ENCODE data around the gene PCSK2.
A peak's percentile ranks its signal among the peaks of the same experiment; 100 is the strongest.

PCSK2 gene

DNA sequence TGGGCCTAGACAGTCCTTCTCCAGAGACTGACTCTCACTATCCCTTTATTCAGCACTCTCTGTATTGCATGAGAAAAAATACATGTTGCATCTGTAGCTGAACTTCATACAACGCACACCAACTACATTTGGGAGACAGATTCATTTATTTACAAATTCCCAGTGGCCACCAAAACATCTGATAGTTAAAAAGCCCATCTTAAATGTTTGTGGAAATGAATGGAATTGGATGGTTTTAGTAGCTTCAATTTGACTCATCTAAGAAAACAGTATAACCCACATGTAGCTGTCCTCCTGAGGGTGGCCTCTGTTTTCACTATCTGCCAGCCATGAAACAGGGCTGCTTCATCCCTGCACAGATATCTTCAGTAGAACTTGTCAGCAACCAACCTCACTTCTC, 116.3 kb downstream of the PCSK2 start:
- no peak for DNase-seq

DNA sequence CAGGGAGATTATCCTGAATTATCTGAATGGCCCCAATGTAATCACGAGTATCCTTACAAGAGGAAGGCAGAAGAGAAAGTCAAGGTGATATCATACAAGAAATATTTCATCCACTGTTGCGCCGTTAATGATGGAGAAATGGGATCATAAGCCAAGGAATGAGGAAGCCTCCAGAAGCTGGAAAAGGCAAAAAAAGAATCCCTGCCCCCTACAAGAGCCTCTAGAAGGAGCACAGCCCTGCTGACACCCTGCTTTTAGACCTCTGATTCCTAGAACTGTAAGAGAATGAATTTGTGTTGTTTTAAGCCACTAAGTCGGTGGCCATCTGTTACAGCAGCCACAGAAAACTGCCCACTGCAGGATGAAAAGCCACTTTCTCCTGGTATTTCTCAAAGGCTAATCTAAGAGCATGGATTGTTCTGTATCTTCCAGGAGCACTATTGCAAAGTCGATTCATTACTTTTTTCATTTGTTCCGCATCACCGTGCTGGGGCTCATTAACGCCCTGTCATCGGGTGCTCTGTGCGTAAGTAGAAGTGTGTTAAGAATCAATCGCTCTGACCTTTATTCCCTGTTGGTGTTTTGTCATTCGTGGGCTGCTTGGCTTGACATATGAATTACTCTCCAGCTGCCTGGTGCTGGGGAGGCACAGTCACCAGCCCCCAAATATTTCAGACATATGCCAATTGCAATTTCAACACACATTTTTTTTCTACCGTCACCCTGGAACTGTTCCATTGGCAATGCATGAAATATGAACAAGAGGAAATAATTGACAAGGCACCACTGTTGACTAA, 117.0 kb downstream of the PCSK2 start:
- DNase-seq = no peak

DNA sequence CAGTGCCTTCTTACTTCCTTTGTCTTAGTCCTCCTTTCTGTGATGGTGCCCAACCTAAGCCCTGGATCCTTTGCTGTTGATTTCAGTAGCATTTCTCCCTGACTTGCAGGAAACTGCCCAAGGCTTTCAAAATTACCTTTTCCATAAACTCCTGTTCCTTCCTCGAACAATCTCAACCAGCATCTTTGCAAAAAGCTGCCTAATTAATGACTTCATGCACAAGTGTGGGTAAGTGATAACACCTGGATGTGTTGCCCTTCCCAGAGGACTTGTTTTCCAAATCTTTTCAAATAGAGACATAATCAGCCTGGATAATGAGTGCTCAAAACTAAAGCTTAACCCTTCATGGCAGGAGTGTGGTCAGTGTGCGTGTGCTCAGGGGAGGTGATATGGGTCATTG, 118.0 kb downstream of the PCSK2 start:
- no peak for DNase-seq

DNA sequence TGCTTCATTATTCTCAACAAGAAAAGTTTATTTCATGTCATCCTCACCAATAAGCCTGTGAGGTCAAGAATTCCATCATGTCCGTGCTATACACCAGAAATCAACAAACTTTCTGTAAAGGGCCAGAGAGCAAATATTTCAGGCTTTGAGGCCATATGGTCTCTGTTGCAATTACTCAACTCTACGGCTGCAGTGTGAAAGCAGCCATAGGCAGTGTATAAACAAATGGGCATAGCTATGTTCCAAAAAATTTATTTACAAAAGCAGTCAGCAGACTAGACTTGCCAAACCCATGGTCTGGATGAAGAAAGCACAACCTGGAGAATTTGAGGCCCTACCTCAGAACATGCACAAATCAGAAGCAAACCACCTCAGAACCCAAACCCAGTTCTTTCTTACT, 118.5 kb downstream of the PCSK2 start:
- DNase-seq = no peak

DNA sequence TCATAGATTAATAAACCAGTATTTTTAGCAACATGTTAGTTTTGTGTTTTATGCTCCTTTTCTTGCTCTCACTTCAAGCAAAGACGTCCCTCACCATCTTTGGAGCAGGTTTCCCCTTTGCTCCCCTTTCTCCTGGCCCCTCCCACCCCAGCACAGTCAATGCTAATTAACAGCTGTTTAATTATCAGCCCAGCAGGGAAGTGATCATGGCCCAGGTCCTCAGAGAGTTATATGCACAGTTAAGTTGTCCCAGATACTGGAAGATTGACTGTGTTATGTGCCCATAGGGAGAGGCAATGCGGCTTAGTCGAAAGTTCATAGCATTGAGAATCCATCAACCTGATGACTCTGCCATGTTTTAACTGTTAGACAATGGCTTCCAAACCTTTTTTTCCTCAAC, 123.5 kb downstream of the PCSK2 start:
- DNase-seq = no peak

DNA sequence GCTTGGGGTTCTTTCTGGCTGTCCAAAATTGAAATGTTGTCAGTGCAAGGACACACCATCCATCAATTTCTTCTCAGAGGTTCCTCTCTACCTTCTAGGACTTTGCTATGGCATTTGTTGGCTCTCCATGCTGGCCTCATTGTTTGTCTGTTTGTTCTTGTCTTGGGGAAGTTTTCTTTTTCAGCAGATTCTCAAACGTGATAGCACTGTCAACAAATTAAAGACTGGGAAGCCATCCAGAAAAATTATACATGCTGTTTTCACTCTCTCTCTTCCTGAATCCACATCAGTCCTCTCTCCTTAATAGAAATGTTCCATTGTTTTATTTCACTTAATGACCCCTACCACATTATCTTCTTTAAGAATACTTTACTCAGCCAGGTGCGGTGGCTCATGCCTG, 130.4 kb downstream of the PCSK2 start:
- no peak for DNase-seq

DNA sequence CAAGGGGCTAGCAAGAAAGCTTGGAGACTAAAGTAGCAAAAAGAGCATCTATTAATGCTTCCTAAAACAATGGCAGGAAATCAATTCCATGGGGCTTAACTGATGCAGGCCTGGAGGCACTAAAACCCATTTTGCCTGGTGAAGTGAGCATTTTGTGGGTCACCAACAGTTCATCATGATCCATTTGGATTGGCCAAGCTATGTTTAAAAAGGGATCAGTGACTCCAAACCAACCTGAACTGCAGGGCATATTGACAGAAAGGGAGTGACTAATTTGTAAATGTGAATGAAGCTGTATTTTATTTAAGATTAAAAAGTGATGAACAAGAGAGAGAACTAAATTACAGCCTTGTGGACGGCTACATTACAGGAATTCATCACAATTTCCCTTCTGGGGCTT, 132.0 kb downstream of the PCSK2 start:
- no peak for DNase-seq

DNA sequence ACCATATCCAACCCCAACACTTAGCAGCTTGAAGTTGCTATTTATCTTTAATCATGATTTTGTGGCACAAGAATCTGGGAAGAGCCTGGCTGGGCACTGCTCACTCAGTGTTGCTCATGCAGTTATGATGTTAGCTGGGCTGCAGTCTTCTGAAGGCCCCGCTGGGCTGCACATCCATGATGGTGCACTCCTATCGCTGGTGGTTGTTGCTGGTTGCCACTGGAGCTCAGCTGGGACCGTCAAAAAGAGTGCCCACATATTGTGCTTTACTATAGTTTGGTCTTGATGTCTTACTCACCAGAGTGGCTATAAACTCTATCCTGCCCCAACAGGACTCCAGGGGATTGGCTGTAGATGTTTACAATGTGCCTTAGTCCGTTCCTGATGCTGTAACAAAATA, 137.8 kb downstream of the PCSK2 start:
- no peak for DNase-seq

DNA sequence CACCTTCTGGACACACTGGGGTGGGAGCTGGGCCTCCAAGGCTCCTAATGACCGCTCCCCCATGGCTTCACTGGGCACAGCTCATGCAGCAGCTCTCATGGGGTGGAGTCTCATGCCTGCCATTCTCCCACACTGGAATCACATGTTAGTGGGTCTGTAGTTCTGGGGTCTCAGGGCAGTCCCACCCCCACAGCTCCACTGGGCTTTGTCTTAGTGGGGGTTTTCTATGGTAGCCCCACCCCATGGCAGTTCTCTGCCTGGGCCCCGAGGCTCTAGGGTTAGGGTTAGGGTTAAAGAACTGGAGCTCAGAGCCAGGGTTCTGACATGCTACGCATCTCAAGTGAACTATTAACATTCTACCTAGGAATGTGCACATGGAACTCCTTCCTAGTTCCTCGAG, 139.0 kb downstream of the PCSK2 start:
- no peak for DNase-seq

DNA sequence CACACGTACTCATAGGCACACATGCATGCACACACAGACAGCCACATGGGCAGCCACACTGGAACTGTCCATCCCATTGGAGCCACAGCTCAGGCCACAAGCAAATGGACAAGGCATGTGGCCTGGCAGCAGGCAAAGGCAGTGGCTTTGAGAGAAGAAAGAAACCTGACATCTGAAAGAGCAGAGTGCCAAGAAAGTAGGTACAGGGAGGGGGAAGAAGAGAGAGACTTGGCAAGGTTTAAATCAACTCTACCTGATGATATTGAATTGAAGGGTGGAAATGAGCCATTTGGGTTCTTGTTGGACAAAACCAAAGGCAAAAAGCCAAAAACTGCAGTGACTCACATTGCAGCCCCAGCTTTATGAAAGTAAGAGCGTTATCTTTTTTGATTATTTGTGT, 142.7 kb downstream of the PCSK2 start:
- DNase-seq = no peak

DNA sequence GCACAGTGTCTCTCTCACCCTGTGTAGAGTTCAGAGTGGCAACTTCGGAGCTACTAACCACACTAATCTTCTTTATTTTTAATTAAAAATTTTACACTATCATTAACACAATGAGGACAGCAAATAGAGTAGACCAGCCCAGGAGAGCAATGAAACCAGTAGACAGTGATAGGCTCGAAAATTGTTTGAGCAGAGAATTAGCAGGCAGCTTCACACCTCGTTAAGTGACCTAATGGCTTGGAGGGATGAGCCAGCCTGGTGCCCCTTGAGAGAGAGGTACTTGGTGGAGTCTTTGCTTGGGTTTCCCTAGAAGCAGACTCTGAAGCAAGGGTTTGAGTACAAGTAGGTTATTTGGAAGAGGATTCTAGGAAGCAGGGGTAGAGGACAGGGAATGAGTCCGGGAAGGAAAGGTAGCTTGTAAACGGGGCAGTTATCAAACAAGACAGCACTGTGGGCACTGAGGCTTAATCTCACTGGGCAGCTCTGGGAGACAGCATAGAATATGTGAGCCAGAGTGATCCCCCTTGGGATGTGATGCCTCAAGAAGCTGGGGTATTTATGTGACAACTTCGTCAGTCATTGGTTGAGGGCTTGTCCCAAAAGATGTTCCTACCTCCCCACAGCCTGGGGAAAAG, 146.1 kb downstream of the PCSK2 start:
- no peak for DNase-seq

DNA sequence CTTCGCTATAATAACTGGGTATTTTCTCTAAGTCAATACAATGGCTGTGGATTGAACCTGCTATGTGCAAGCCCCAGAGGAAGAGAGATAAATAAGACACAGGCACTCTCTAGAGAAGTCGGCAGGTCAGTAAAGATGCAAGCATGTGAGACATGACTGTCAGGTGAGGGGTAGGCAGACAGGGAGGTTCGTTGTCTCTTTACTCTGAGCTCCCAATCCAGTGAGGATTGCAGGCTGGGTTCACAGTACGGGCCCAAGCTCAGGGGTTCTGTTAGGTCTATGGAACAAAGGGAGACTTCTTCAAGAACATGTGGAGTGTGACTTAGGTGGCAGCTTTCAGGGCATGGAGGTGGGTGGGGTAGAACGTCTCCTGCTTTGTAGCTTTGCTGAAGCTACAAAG, 147.2 kb downstream of the PCSK2 start:
- DNase-seq = peak; percentile 35

DNA sequence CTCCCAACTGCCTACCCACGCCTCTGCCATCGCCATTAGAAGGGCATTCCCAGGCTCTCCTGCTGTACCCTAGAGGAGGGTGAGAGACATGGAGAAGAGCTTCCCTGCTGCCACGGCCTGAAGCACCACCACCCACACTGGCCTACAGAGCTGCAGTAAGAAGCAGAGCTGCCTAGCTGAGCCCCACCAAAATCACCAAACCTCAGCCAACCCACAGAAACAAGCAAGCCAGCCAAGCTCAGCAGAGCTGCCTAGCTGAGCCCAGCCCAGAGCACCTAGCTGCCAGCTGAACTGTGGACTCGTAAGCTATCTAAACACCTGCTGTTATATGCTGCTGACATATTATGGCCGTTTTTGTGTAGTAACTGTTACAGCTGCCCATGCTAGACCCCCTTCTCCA, 149.2 kb downstream of the PCSK2 start:
- no peak for DNase-seq

DNA sequence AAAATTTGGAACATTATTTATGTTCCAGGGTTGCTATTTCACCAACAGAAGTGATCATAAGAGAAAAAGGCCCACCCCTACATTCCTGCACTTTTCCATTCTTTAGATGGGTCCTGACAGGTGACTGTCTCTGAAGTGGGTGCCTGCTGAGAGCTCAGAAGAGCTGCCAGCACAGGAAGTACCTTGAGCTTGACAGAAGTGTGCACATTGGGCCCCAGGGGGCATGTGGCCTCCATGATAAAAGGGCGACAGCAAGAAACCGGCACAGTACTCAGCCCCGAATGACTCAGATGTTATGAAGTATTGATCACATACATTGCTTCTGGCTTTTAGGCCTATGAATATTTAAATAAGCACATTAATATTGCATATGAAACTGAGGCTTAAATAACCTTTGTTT, 150.4 kb downstream of the PCSK2 start:
- no peak for DNase-seq

DNA sequence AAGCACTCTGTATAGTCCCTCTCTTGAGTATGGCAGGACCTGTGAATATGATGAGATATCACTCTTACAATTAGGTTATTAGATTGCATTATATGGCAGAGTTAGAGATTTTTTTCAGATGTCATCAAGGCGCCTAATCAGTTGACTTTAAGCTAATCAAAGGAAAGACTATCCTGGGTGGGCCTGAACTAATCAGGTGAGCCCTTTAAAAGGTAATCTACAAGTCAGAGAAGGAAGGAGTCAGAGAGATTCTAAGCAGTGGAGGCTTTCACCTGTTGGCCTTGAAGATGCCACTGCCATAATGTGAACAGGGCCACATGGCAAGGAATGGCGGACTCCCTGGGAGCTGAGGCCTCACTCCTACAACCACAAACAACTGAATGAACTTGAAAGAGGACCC, 152.8 kb downstream of the PCSK2 start:
- no peak for DNase-seq

DNA sequence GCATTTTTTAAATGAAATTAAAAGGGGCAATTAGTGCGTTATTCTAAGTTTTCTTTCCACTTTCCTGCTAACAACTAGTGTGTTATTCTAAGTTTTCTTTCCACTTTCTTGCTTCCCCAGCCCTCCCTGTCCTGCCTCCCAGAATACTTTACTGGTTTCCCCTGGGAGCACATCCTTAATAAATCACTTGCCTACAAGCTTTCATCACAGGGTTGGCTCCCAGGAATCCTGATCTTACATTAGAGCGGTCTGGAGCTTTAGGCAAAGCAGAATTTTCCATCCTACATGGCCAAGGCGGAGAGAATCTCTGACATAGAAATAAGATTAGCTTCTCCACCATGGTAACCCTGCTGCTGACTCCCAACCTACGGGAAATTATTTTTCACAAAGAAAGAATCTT, 154.0 kb downstream of the PCSK2 start:
- no peak for DNase-seq

DNA sequence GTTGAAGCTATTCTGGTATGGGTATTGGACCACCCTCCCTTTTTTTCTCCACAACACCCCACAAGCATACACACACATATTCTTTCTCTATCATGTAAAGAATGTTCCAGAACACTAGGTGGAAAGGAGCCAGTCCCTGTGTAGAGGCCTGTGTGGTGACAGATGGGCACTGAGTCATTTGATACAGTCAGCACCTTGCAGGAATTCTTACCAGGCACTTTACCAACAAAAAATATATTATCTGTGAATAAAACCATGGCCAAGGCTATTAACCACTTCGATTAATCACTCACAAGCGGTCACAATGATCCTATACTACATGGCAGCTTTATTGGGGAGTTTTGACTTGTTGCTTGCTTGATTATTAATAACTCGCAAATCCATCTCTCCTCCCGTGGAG, 154.9 kb downstream of the PCSK2 start:
- DNase-seq = no peak

DNA sequence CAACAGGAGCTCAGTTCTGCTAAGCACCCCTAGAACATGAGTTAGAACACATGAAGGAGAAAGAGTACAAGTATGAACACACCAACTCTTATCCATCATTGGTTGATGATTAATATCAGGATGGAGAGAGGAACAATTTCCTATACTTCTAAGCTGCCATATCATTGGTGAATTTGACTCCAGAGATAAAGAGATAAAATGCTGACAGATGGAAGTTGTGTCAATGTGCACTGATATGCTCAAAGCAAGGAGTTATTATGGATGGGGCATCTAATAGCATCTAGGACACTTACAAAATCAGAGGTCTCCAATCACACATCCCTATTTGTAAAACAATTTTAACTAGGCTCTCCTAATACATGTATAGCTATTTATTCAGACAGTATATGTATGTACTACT, 159.0 kb downstream of the PCSK2 start:
- no peak for DNase-seq

DNA sequence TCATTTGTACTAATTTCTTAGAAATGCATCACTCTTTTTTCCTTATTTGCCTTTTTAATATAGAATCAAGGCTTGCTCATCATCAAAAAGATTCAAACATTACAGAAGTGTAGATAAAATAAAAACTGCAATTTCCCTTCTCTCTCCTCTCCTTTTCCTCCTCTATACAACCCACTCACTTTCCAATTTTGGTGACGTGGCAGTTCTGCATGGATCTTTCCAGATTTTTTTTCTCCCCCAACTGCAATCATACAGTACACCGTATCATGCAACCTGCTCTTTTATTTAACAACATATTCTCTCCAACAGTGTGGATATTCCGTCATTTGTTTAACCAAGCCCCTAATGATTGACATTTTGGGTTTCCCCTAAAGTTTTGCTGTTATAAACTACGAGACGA, 163.8 kb downstream of the PCSK2 start:
- no peak for DNase-seq

DNA sequence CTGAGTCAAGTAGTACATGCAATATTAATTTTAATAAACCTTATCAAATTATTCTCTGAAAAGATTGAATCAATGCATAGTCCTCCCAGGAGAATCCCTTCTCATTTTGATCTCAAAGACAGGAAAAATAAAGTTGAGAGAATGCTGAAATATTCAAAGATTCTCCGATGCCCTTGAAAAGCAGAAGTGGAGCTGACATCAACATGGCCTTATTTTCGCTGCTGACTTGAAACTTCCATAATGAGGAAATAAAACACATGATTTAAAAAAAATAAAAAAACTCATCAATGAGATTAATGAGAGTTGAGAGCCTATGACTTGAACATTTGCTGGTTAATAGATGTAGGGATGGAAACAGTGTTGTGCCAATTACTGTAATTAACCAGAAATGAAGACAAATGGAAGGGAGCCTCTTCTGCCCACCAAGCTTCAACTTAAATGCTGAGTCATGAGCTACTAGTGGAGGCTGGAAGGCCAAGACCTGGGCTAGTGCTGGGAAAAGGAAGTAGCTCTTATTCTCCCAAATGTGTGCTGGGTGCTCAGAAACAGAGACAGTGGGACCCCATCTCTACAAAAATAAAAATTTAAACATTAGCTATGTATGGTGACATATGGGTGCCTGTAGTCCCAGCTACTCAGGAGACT, 164.4 kb downstream of the PCSK2 start:
- no peak for DNase-seq

DNA sequence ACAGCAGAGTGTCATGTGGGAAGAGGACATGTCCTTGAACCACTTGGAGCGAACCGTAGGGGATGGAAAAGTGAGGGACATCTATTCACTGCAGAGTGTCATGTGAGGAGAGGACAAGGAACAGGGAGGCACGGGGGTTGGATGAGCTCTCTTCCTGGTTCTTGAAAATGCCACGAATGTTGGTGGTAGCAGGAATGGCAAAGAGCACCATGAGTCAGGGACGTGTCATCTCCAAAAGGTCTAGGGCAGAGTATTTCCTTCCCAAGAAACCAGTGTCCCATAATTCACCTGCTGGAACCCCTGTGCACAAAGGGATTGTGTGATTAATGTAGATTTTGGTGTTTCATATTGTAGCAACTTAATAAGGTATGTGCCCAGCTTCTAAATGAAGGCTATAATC, 167.6 kb downstream of the PCSK2 start:
- no peak for DNase-seq

DNA sequence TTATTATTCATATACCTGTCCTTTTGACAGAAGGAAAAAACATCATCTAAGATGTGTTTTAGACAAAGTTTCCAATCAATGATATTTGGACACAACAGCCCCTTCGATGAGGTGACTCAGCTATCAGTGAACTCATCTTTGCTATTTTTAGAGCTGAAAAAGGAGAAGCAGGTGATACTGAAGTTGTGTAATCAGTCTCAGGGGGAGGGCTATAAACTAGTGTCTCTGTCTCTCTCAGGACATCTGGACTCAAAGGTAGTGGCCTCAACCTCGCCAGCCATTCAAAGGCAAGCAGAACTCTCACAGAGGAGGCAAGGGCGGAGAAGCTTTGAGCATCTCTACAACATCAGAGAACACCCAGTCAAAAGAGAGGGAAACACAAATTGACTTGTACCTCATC, 168.9 kb downstream of the PCSK2 start:
- no peak for DNase-seq

DNA sequence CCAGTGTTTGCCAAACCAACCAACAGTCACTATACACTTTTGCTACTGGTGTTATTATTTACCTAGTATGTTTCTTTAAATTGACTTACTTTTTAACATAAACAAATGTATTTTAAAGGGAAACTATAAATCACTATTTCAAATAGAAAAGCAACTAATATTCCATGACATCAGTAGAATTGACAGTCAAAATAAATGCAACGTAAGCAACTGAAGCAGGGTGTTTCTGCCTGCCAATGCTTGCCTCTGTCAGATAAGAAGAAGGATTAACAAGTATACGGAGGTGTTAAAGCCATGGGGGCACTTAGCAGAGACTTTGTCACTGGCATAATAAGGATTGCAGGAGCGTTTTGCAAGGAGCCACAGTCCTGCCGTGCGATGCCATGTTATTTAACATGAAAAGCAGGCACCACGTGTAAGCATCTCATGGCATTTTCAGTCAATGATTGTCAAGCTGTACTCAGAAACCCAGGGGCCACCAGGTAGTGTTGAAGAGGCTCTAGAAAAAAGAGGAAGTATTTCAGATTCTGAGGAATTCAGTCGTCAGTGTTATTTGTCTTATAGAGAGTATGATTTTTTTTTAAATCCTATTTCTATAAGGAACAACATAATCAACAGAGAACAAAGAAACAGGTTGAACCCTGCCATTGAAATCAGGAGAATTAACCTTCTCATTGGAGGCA, 172.6 kb downstream of the PCSK2 start:
- no peak for DNase-seq

DNA sequence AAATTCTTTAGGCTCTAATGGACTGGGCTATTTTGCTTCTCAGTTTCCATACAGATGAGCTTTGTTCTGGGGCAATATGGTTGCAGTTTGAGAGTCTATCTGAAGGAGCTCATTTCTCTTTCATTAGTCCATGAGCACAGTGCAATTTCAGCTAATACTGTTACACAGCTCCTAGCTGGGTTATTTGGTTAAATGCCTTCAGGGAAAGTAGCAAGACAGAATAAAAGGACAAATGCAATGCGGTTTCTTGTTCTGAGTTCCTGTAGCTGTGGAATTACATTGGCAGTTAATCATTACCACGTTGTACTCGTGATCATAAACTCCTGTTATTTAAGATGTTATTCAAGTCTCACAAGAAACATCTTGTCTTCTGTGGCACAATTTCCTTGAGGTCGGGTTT, 176.6 kb downstream of the PCSK2 start:
- DNase-seq = no peak

Data from NCI-H2227 treated with DMSO at 0.1 percent for 48 hours (cell line).